Measurements from ENCODE around the gene DECR2. TPM values are rescaled to one million over a fixed set of nuclear protein-coding genes. Genes with fewer than 3 reads are reported as not detected.

The DECR2 gene

DNA sequence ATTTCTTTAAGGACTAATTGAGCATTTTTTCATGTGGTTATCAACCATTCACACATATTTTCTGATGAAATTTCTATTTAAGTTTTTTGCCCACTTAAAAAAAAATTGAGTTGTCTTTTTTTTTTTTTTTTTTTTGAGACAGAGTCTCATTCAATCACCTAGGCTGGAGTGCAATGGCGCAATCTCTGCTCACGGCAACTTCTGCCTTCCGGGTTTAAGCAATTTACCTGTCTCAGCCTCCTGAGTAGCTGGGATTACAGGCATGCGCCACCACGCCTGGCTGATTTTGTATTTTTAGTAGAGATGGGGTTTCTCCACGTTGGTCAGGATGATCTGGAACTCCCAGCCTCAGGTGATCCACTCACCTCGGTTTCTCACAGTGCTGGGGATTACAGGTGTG lies 58.1 kb downstream of the DECR2 start:
- no peak overlapping the region for H3K14ac ChIP-seq (ENCODE audit: low read length in 2 of 2)
- no peak overlapping the region for H3K9ac ChIP-seq (ENCODE audit: low read length)
- no peak overlapping the region for H2BK12ac ChIP-seq (ENCODE audit: low read length in 2 of 2)
- WGBS: 96% methylated on average over 7 of the region's 7 CpGs
- no peak for DNase-seq
- H3K4me1 ChIP-seq (ENCODE audit: control insufficient read depth, insufficient read depth, low read depth, low read length): peaks cover 13% of the 10 kb centered on the region
- H2BK120ac ChIP-seq (ENCODE audit: low read depth, low read length): no peak overlapping the region
- no peak overlapping the region for H3K4me3 ChIP-seq (ENCODE audit: insufficient read depth in 1 of 2, low read depth in 1 of 2, low read length in 2 of 2)
- no peak overlapping the region for H3K23ac ChIP-seq (ENCODE audit: low read length in 2 of 2)
- H3K27ac ChIP-seq (ENCODE audit: low read length, poor library complexity, severe bottlenecking): no peak overlapping the region
- H4K91ac ChIP-seq (ENCODE audit: low read length): no peak overlapping the region
- no peak overlapping the region for H2BK5ac ChIP-seq (ENCODE audit: low read depth, low read length, poor library complexity, severe bottlenecking)
- no peak overlapping the region for H2BK15ac ChIP-seq (ENCODE audit: low read depth, poor library complexity, severe bottlenecking)
- no peak overlapping the region for H2AK5ac ChIP-seq (ENCODE audit: low read length, severe bottlenecking)
- no peak overlapping the region for H3K4me2 ChIP-seq (ENCODE audit: low read length, poor library complexity, severe bottlenecking)
- no peak overlapping the region for H3K18ac ChIP-seq (ENCODE audit: low read depth in 1 of 2, low read length in 2 of 2)
- H3K79me1 ChIP-seq (replicated peaks; ENCODE audit: low read length, poor library complexity, severe bottlenecking): peaks cover 32% of the 10 kb centered on the region
- H2AFZ ChIP-seq (ENCODE audit: low read depth, low read length): no peak overlapping the region
- no peak overlapping the region for H4K8ac ChIP-seq (ENCODE audit: low read length)
- H3K4ac ChIP-seq (ENCODE audit: low read depth in 1 of 2, low read length in 2 of 2): no peak overlapping the region
- H3K27me3 ChIP-seq (ENCODE audit: control insufficient read depth in 1 of 2, insufficient read depth in 1 of 2, low read length in 2 of 2): no peaks in the 10 kb centered on the region
- H3K9me3 ChIP-seq (ENCODE audit: control insufficient read depth, low read length): no peaks in the 10 kb centered on the region
- H3K36me3 ChIP-seq (ENCODE audit: control insufficient read depth in 1 of 2, insufficient read depth in 2 of 2, low read depth in 1 of 2, low read length in 2 of 2): peaks cover 20 to 37% of the 10 kb centered on the region in 2 experiments

DNA sequence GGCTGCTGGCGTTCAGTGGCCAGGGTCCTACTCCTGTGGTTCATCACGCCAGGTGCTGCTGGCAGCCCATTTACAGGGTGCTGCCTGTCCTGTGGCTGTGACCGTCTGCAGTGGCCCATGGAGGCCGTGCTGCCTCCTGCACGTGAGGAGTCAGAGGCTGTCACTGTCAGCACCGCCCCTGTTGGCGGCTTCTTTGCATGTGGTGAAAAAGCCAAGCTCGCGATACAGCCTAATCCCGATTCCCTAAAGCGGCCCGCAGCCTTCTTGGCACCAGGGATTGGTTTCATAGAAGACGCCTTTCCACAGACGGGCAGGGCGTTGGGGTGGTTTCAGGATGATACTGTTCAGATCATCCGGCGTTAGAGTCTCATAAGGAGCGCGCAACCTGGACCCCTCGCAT lies 59.1 kb downstream of the DECR2 start:
- Histone ChIP-seq H2BK120ac (ENCODE audit: low read depth, low read length) (no peak overlapping the region), H2BK5ac (ENCODE audit: low read depth, low read length, poor library complexity, severe bottlenecking) (no peak overlapping the region), H3K9ac (ENCODE audit: low read length) (no peak overlapping the region), H3K4ac (ENCODE audit: low read depth in 1 of 2, low read length in 2 of 2) (no peak overlapping the region), H3K79me1 (replicated peaks; ENCODE audit: low read length, poor library complexity, severe bottlenecking) (peaks cover 35% of the 10 kb centered on the region), H3K27me3 (ENCODE audit: control insufficient read depth in 1 of 2, insufficient read depth in 1 of 2, low read length in 2 of 2) (no peaks in the 10 kb centered on the region), H3K27ac (ENCODE audit: low read length, poor library complexity, severe bottlenecking) (no peak overlapping the region), H2BK12ac (ENCODE audit: low read length in 2 of 2) (no peak overlapping the region), H3K18ac (ENCODE audit: low read depth in 1 of 2, low read length in 2 of 2) (no peak overlapping the region), H3K14ac (ENCODE audit: low read length in 2 of 2) (no peak overlapping the region), H3K4me1 (ENCODE audit: control insufficient read depth, insufficient read depth, low read depth, low read length) (peaks cover 13% of the 10 kb centered on the region), H3K4me2 (ENCODE audit: low read length, poor library complexity, severe bottlenecking) (no peak overlapping the region), H4K91ac (ENCODE audit: low read length) (no peak overlapping the region), H2AK5ac (ENCODE audit: low read length, severe bottlenecking) (no peak overlapping the region), H3K36me3 (ENCODE audit: control insufficient read depth in 1 of 2, insufficient read depth in 2 of 2, low read depth in 1 of 2, low read length in 2 of 2) (peaks cover 20 to 33% of the 10 kb centered on the region in 2 experiments), H2BK15ac (ENCODE audit: low read depth, poor library complexity, severe bottlenecking) (no peak overlapping the region), H2AFZ (ENCODE audit: low read depth, low read length) (no peak overlapping the region), H4K8ac (ENCODE audit: low read length) (no peak overlapping the region), H3K9me3 (ENCODE audit: control insufficient read depth, low read length) (no peaks in the 10 kb centered on the region), H3K23ac (ENCODE audit: low read length in 2 of 2) (no peak overlapping the region), H3K4me3 (ENCODE audit: insufficient read depth in 1 of 2, low read depth in 1 of 2, low read length in 2 of 2) (no peak overlapping the region)
- WGBS: 88% methylated on average over 20 of the region's 20 CpGs
- DNase-seq: no peak

Small RNAs within 50 kb of the gene (small RNA-seq; reads per million reads assigned to genes)
- not detected for gene RF00019 (ENCODE audit: low read depth)

Measured in mesenchymal stem cell (in vitro differentiated cells and primary cell).